Keratinocyte (primary cell): ENCODE data around the gene ZNF586. TPM values are rescaled to one million over a fixed set of nuclear protein-coding genes. Genes with fewer than 3 reads are reported as not detected.

Source experiments
- DNase-seq: peaks from one replicate; pipeline ENCODE4 v3.0.0-alpha.2; 2011; ENCODE audit warnings: low read depth, missing footprints, low spot score
- FAIRE-seq: peaks from 2 replicates; lab custom pipeline; 2011; peaks lifted over from hg19 to GRCh38; lab: Jason Lieb, UNC
- H2AFZ ChIP-seq: 2 replicates; pipeline ENCODE4 v1.6.0; 2012; ENCODE audit warnings: low read length, control low read depth, inconsistent platforms; ENCODE audit not compliant: control insufficient read depth
- H3K27ac ChIP-seq: 2 replicates; pipeline ENCODE4 v1.5.1; 2011; ENCODE audit warnings: low read length; ENCODE audit not compliant: control insufficient read depth, insufficient read depth
- H3K27me3 ChIP-seq: 3 replicates; pipeline ENCODE4 v1.6.0; 2011; ENCODE audit warnings: low read length; ENCODE audit not compliant: control insufficient read depth, insufficient read depth; ENCODE audit errors: extremely low read depth
- H3K36me3 ChIP-seq, 2 experiments: 2 replicates in 1 of 2; 3 replicates in 1 of 2; pipeline ENCODE4 v1.5.1; 2011; ENCODE audit warnings: low read length in 2 of 2, mild to moderate bottlenecking in 1 of 2; ENCODE audit not compliant: control insufficient read depth in 2 of 2, insufficient read depth in 2 of 2; ENCODE audit errors: extremely low read depth in 1 of 2
- H3K4me1 ChIP-seq: 3 replicates; pipeline ENCODE4 v1.5.1; 2011; ENCODE audit warnings: low read length; ENCODE audit not compliant: control insufficient read depth, insufficient read depth; ENCODE audit errors: extremely low read depth
- H3K4me2 ChIP-seq: 3 replicates; pipeline ENCODE4 v1.6.0; 2011; ENCODE audit warnings: low read depth, low read length; ENCODE audit not compliant: control insufficient read depth, insufficient read depth; ENCODE audit errors: extremely low read depth
- H3K4me3 ChIP-seq, 3 experiments: fragments of 200-600 bp in 1 of 3; sonication (generic) in 1 of 3; 2 replicates in 2 of 3; 3 replicates in 1 of 3; pipeline ENCODE4 v1.5.1; 2011 to 2016; ENCODE audit warnings: low read length in 3 of 3, mild to moderate bottlenecking in 3 of 3, control low read depth in 2 of 3, inconsistent platforms in 1 of 3, low read depth in 1 of 3, mixed read lengths in 1 of 3, mixed run types in 1 of 3, moderate library complexity in 1 of 3; ENCODE audit not compliant: control insufficient read depth in 2 of 3, insufficient read depth in 2 of 3; ENCODE audit errors: extremely low read depth in 1 of 3
- H3K79me2 ChIP-seq: 2 replicates; pipeline ENCODE4 v1.6.0; 2012; ENCODE audit warnings: low read length; ENCODE audit not compliant: control insufficient read depth, insufficient read depth
- H3K9ac ChIP-seq: 3 replicates; pipeline ENCODE4 v1.6.0; 2011; ENCODE audit warnings: low read length; ENCODE audit not compliant: control insufficient read depth, insufficient read depth; ENCODE audit errors: extremely low read depth
- H3K9me1 ChIP-seq: 3 replicates; pipeline ENCODE4 v1.6.0; 2011; ENCODE audit warnings: low read length; ENCODE audit not compliant: control insufficient read depth, insufficient read depth; ENCODE audit errors: extremely low read depth
- H3K9me3 ChIP-seq: 2 replicates; pipeline ENCODE4 v1.5.1; 2012; ENCODE audit warnings: low read depth, low read length; ENCODE audit not compliant: control insufficient read depth
- H4K20me1 ChIP-seq: 3 replicates; pipeline ENCODE4 v1.6.0; 2011; ENCODE audit warnings: low read length; ENCODE audit not compliant: control insufficient read depth, insufficient read depth; ENCODE audit errors: extremely low read depth
- EZH2 ChIP-seq: IDR thresholded peaks from one replicate; pipeline ENCODE4 v1.6.1; 2012; ENCODE audit warnings: inconsistent platforms, mild to moderate bottlenecking, low read length, moderate library complexity
- dilution Hi-C: fragments of 300-500 bp; cut with MboI; formaldehyde crosslinking; loops from one replicate; pipeline ENCODE4 v1.7.0; 2020; ENCODE audit warnings: low sequenced_read_pairs; ENCODE audit not compliant: extremely low pct_ligation_motif_present
- polyA plus RNA-seq, 5 experiments: library from polyadenylated mRNA; depleted of rRNA in 3 of 5; stranded (reverse) in 3 of 5; stranded (forward) in 1 of 5; unstranded in 1 of 5; fragments of >200 nt; gene quantifications; 1 replicate in 1 of 5; 2 replicates in 3 of 5; 3 replicates in 1 of 5; pipeline versions ENCODE4 v1.2.1 to v1.2.3, GENCODE V29; 2011 to 2012; ENCODE audit warnings: missing spikeins in 2 of 5, low read depth in 1 of 5, low replicate concordance in 1 of 5
- TF ChIP-seq, protein P1 (sequence below), 3 experiments: IDR thresholded peaks in 1 of 3; conservative IDR thresholded peaks in 1 of 3; optimal IDR thresholded peaks in 1 of 3; 2 replicates in 2 of 3; 3 replicates in 1 of 3; pipeline versions ENCODE3 to v1.5.1; 2011; ENCODE audit warnings: low read length in 3 of 3, mild to moderate bottlenecking in 3 of 3, moderate library complexity in 2 of 3, control low read depth in 1 of 3, inconsistent platforms in 1 of 3; ENCODE audit not compliant: insufficient read depth in 2 of 3; ENCODE audit errors: extremely low read depth in 1 of 3

The ZNF586 gene
- polyA plus RNA-seq, 1 donor (not counting 4 experiments of a cell fraction or from before 2014, with no cell fraction given): 9.6 TPM

DNA sequence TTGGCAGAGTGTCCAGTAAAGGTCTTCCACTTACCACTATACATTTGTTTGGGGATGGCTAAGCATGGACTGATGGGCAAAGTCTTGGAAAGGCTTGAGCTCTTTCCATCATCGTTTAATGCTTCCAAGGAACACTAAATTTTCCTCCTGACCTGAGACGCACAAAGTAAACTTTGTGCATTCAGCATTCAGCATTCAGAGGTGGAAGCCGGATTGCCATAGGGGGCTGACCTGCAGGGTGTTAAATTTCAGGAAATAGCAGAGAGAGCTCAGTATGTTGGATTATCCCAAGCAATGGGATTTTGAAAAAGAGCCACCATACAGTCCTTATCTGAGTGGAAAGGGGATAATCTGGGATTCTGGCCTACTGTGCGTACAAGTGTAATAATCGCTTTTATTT, 31.2 kb downstream of the ZNF586 start:
- FAIRE-seq (no peak), DNase-seq (no peak)
- H4K20me1 ChIP-seq: no peaks in the 10 kb centered on the region
- H3K4me1 ChIP-seq: peaks cover 49% of the 10 kb centered on the region
- no peak overlapping the region for H3K27ac ChIP-seq
- H2AFZ ChIP-seq: no peak overlapping the region
- H3K4me2 ChIP-seq: no peak overlapping the region
- peaks cover under 1 to 9% of the 10 kb centered on the region in 2 experiments for H3K36me3 ChIP-seq
- H3K4me3 ChIP-seq: no peak overlapping the region
- H3K9me1 ChIP-seq: no peaks in the 10 kb centered on the region
- H3K9ac ChIP-seq: no peak overlapping the region
- TF ChIP-seq, protein P1, sequence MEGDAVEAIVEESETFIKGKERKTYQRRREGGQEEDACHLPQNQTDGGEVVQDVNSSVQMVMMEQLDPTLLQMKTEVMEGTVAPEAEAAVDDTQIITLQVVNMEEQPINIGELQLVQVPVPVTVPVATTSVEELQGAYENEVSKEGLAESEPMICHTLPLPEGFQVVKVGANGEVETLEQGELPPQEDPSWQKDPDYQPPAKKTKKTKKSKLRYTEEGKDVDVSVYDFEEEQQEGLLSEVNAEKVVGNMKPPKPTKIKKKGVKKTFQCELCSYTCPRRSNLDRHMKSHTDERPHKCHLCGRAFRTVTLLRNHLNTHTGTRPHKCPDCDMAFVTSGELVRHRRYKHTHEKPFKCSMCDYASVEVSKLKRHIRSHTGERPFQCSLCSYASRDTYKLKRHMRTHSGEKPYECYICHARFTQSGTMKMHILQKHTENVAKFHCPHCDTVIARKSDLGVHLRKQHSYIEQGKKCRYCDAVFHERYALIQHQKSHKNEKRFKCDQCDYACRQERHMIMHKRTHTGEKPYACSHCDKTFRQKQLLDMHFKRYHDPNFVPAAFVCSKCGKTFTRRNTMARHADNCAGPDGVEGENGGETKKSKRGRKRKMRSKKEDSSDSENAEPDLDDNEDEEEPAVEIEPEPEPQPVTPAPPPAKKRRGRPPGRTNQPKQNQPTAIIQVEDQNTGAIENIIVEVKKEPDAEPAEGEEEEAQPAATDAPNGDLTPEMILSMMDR (optimal IDR thresholded peaks at IDR 0.05 in 1 of 3, IDR thresholded peaks at IDR 0.05 in 1 of 3, conservative IDR thresholded peaks at IDR 0.05 in 1 of 3; ENCODE audit: extremely low read depth in 1 of 3, insufficient read depth in 2 of 3, low read length in 3 of 3): no peak
- no peak for TF ChIP-seq EZH2
- H3K79me2 ChIP-seq: peaks cover 20% of the 10 kb centered on the region
- no peaks in the 10 kb centered on the region for H3K27me3 ChIP-seq
- dilution Hi-C loops: no loop called here
- no peaks in the 10 kb centered on the region for H3K9me3 ChIP-seq

DNA sequence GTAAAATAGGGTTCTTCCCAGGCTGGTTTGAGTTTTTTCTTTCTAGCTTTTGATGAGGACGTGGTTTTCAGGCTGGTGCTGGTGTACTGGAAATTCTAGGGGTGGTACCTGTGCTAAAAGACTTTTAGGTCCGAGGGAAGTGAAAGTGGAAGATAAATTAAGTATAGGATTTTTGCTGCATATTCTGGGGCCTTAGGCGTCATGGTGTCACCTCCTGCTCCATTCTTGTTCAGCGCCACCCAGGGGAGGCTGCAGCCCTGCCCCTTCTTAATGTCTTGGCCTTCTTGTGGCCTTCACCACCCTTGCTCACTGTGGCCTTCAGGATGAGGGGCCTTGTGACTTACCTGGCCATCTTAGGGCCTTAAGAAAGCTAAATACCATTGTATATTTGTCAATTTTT, 32.8 kb downstream of the ZNF586 start:
- TF ChIP-seq, protein P1 (optimal IDR thresholded peaks at IDR 0.05 in 1 of 3, IDR thresholded peaks at IDR 0.05 in 1 of 3, conservative IDR thresholded peaks at IDR 0.05 in 1 of 3; ENCODE audit: extremely low read depth in 1 of 3, insufficient read depth in 2 of 3, low read length in 3 of 3): peak in 1 of 3 experiments; percentile 12
- no peak for TF ChIP-seq EZH2
- H3K4me2 ChIP-seq: peak overlapping the region; percentile 67
- H3K9ac ChIP-seq: peak overlapping the region; percentile 41
- H3K9me1 ChIP-seq: no peaks in the 10 kb centered on the region
- DNase-seq (no peak), FAIRE-seq (no peak)
- H4K20me1 ChIP-seq: no peaks in the 10 kb centered on the region
- H3K4me3 ChIP-seq: peak overlapping the region in 1 of 3 experiments; percentile 20
- peaks cover 24% of the 10 kb centered on the region for H3K79me2 ChIP-seq
- H3K36me3 ChIP-seq: peaks cover 0 to 9% of the 10 kb centered on the region in 2 experiments
- dilution Hi-C loops: no loop called here
- H3K27ac ChIP-seq: peak overlapping the region; percentile 84
- H3K4me1 ChIP-seq: peaks cover 52% of the 10 kb centered on the region
- no peaks in the 10 kb centered on the region for H3K9me3 ChIP-seq
- no peak overlapping the region for H2AFZ ChIP-seq
- no peaks in the 10 kb centered on the region for H3K27me3 ChIP-seq
